Measurements from ENCODE around the gene CRYBG3. TPM values are rescaled to one million over a fixed set of nuclear protein-coding genes. Genes with fewer than 3 reads are reported as not detected.
"Not testable (repeated sequence)": the region's sequence is repeated elsewhere in the genome, so short reads cannot be mapped to it uniquely, and the experiment has no call there.

The CRYBG3 gene
- polyA plus RNA-seq, 3 donors = 20.7 to 22.9 (median 22.9) TPM

DNA sequence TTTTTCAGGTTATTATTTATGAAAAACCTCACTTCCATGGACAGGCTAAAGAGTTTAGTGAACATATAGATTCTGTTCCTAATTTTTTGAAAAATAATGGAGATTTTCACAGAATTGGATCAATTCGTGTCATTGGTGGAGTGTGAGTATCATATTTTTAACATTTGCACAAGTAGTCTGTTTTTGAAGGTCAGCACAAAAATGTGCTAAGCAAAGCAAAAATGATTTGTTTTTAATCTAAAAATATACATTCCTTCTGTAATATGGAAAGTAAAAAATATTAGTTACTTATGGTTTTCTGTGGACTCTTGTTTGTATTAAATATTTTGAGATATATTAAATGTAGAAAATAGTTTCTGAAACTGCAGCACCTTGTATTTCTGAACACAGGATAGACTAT is 71.0 kb downstream of the CRYBG3 start:
- no peak for DNase-seq

DNA sequence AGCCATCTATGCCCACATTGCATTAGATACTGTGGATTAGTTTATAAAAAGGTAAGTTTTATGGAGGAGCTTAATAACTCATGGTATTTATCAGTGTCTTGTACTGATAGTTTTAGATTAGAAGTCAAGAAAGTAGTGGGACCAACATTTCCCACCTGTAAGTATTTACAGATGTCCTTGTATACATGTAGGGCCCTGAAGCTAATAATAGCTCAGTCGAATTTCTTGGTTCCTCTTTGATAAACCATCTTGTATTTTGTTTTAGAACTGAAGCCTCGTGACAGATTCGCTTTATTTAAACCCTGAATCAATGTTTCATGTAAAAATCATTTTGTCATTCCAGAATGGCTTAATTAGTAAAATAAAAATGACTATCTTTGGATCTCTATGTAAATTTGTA is 73.4 kb downstream of the CRYBG3 start:
- DNase-seq = no peak

DNA sequence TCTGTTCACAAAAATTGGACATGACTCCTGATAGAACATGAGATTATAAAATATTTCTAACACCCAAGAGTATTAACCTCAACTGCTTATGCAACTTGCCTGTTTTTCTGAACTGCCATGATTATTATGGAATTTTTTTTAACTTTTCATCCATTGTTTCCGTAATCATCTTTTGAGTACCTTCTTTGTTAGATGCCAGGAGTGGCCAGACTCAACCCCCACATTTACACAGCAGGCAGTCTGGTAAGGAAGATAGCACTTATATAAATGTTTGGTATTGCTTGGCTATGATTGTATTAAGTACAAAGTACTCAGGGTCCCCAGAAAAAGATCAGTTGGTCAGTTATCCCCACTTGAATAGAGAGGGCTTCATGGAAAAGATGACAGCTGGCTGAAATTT is 74.3 kb downstream of the CRYBG3 start:
- no peak for DNase-seq

DNA sequence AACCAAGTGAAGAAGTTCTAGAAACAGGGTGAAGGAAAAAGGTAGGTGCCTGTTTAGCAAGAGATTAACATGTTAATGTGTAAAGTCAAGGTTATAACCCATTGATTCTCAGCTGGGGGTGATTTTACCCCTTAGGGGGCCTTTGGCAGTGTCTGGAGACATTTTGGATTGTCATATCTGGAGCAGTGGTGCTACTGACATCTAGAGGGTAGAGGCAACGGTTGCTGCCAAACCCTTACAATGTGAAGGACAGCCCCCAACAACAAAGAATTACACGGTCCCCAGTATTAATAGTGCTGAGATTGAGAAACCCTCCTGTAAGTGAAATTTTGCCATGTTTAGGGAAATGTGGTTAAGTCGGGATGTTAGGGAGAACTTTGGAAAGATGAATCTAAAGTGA is 74.7 kb downstream of the CRYBG3 start:
- no peak for DNase-seq

DNA sequence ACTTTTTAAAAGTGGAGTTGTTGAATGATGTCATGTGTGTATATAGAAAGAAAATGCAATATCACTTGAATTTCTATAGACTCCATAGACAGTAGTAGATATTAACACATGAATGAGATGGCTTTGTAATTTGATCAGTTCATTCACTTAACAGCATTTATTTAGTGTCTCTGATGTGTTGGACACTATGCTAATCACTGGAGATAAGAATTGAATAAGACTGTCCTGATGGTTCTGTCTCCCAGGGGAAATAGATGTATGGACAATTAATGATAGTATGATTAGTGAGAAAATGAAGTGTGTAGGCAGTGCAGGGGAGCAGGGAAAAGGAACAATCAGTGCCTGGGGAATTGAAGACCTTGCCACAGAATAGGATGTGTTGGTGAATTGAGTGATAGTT is 77.5 kb downstream of the CRYBG3 start:
- no peak for DNase-seq

- DNase-seq = no peak
Observed at GRCh38 chr3:97901313-97902248, 79.8 kb downstream of the CRYBG3 start.

DNA sequence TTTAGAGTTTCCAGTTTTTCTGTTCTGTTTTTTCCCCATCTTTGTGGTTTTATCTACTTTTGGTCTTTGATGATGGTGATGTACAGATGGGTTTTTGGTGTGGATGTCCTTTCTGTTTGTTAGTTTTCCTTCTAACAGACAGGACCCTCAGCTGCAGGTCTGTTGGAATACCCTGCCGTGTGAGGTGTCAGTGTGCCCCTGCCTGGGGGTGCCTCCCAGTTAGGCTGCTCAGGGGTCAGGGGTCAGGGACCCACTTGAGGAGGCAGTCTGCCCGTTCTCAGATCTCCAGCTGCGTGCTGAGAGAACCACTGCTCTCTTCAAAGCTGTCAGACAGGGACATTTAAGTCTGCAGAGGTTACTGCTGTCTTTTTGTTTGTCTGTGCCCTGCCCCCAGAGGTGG is 88.0 kb downstream of the CRYBG3 start:
- DNase-seq = not testable (repeated sequence)

DNA sequence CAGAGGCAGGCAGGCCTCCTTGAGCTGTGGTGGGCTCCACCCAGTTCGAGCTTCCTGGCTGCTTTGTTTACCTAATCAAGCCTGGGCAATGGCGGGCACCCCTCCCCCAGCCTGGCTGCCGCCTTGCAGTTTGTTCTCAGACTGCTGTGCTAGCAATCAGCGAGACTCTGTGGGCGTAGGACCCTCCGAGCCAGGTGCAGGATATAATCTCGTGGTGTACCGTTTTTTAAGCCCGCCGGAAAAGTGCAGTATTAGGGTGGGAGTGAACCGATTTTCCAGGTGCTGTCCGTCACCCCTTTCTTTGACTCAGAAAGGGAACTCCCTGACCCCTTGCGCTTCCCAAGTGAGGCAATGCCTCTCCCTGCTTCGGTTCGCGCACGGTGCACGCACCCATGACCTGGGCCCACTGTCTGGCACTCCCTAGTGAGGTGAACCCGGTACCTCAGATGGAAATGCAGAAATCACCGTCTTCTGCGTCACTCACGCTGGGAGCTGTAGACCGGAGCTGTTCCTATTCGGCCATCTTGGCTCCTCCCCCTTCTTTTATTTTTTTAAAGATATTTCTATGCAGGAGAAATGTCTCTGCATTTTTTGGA is 88.5 kb downstream of the CRYBG3 start:
- DNase-seq = not testable (repeated sequence)

- no peak for DNase-seq
Observed at GRCh38 chr3:97910931-97911351, 89.1 kb downstream of the CRYBG3 start.

DNA sequence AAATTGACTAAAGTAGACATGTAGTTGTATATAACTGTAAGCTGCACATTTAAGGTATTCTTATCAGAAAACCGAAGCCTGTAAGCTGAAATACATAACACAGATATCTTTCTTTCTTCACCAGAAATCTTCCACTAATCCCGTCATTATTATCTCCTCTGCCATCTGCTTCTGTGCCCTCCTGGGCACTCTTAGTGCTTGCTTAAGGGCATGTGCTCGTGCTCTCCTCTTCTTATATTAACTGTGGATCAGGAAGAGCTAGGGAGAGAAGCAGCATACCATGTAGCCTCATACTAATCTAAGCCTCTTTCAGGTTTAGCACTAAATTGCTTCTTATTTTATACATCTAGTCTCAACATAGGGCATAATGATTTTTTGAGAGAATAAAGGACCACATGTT is 89.6 kb downstream of the CRYBG3 start:
- no peak for DNase-seq

DNA sequence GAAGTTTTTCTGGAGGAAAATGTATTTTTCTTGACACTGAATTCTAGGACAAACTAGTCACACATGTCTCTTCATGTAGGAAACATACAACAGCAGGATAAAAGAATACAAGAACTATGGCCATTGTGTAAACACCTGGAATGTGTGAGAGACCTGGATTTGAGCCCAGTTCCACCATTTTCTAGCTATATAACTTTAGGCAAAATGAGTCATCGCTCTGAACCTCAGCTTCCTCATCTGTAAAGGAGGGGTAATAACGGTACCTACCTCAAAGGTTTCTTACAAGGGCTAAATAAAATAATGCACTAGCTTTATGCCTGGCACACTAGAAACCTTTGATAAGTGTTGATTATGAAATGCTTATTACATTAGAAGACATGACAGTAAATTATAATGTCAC is 92.6 kb downstream of the CRYBG3 start:
- DNase-seq = no peak

GRCh38 chr3:97916576-97916975 is 94.8 kb downstream of the CRYBG3 start:
- DNase-seq = no peak

GRCh38 chr3:97917813-97918536 is 96.2 kb downstream of the CRYBG3 start:
- DNase-seq = no peak

GRCh38 chr3:97927704-97928103 is 105.9 kb downstream of the CRYBG3 start:
- no peak for DNase-seq

DNA sequence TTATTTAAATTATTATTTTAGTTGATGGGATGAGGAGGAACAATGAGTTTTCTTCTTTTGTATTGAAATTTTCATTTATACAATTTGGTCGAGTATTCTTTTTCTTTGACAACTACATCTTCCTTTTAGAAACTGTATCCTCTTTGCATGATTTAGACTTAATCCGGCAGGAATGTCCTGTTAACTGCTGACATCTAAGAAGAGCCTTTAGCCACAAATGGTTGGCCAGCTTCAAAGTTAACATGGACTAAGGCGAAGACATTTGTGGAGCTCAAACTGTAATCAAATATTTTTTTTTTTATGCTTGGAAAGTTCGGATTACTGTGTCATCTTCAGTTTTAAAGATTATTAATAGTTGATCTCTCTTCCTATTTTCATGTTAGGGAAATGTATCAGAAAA is 107.2 kb downstream of the CRYBG3 start:
- no peak for DNase-seq

DNA sequence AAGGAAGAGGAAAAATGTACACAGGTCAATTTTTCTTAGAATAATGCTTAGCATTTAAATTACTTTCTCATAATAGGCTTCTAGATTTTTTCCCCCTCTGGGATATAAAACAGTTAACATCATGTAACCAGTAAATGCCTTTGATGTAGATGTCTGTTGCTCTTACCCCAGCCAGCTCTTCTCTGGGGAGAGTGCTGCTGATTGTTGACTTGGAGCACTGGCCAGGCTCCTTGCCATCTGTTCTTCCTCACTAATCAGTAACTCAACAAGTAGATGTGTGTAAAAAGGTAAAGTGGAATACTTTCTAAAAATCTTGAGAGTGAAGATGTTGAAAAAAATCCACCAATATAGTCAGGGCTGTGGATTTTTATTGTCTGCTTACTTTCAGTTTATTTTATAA is 108.2 kb downstream of the CRYBG3 start:
- DNase-seq = no peak

- no peak for DNase-seq
Observed at GRCh38 chr3:97931218-97931617, 109.4 kb downstream of the CRYBG3 start.

DNA sequence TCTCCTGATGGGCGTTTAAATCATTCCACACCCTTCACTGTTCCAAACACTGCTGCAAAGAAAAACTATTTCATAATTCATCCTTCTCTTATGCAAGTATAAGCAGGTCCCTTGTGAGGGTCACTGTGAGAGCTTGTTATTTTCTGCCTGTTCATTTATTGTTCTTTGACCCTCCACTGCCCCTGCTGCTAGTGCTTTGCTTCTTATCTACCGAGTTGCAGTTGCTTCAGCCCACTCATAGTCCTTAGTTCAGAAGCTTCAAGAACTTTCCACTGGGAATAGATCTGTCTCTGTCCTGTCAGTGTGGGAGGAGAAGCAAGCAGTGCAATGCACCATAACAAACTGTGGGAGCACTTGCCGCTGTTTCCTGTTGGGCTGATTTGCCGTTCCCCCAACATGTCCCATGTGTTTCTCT is 110.6 kb downstream of the CRYBG3 start:
- no peak for DNase-seq

DNA sequence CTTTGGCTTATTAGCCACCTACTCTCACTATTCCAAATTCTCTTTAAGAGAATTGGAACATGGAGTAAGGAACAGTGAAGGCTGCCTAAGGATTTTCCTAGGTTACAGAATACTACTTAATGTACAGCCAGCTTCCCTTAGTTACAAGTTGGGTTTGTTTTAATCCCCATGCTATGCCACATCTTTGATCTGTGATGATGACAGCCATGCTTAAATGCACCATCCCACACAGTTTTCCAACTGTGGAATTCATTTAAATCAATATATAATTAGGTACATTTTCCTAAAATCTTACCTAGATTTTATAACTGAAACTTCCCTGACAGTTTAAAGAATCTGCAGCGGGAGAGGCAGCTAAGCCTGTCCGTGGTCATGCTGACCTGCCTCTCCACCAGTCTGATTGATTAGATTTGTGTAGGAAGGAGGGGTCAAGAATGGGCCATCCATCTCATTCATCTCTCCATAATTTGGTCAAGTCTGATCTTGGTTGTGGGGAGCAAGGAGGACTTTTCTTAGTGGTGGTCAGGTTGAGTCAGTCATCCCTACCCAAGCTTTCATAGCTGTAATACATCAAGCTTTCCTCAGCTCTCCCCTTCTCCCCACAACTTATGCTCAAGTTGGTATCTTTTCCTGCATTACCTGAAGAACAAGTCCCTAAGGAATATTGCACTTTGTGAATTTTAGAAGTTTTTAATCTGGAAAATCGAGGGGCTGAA is 113.3 kb downstream of the CRYBG3 start:
- no peak for DNase-seq

DNA sequence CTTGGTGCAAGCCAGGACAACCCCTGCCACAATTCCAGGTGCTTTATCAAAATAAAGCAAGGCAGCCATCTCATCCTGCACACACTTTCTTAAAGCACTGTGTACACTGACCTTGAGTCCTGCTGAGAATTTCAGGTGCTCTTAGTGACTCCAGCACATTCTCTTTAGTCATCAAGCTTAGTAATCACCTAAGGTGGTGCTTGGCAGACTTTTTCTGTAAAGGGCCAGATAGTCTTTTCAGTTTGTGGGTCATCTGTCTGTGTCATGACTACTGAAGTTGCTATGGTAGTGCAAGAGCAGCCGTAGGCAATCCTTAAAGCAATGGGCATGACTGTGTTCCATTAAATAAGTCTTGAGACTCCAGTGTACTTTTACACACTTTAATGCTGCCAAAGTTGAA is 114.0 kb downstream of the CRYBG3 start:
- no peak for DNase-seq

DNA sequence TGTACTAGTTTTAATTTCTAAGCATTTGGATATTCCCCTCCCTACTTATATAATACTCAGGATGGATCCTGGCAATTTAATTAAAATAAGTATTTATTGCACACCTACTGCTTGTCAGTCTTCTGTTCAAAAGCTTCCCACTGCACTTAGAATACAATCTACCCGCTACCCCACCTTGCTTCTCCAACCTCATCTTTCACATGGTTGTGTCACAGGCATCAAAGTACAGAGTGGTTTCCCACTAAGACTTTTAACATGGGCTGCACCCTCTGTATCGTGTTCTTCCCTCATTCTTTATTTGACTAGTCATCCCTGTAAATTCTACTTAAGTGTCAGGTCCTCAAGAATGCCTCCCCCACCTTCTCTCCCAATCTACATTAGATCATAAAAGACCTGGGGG is 115.4 kb downstream of the CRYBG3 start:
- DNase-seq = no peak

GRCh38 chr3:97938444-97938843 is 116.6 kb downstream of the CRYBG3 start:
- no peak for DNase-seq

Data from renal pelvis (tissue), 4 donors.